ENCODE data around the gene ECSCR. TPM values are rescaled to one million over a fixed set of nuclear protein-coding genes. Genes with fewer than 3 reads are reported as not detected.

Gene ECSCR
- total RNA-seq, 1 experiment from 2014 or later = not detected

DNA sequence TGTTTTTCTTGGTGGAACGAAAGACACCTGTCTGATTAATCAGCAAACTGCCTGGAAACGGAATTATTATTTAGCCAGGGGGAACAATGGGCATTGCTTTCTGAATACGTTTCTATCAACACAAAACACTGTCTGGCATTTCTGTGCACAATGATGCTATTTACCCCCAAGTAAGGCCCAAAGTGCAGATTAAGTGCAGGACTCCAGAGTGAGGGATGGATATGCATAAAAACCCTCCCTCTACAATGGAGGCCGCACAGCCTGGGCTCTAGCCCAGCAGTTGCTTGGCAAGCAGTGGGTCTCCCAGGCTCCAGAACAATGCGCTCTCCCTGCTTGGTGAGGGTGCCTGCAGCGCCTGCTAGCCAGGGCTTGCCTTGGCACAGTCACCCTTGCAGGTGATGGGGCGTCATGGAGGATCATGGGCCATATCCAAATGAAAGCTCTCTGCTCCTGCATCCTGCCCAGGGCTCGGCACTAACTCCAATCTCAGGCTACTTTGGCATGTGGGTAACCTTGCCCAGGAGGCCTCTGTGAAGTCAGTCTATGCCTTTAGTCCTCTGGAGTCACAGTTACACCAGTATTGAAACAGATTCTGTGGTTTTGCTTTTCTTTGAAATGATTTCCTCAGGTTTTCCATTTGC is 47.2 kb downstream of the ECSCR start:
- Histone ChIP-seq H3K36me3 (ENCODE audit: control insufficient read depth, insufficient read depth, low read length) (no peaks in the 10 kb centered on the region), H3K9me3 (no peaks in the 10 kb centered on the region), H3K4me1 (no peaks in the 10 kb centered on the region), H3K27me3 (replicated peaks; ENCODE audit: control insufficient read depth, insufficient read depth, low read length) (no peaks in the 10 kb centered on the region), H3K4me3 (ENCODE audit: low read depth, low read length) (no peak overlapping the region)
- no peaks in the 10 kb centered on the region for H3K36me3 Mint-ChIP-seq (ENCODE audit: insufficient read depth, unreplicated experiment)
- intact Hi-C loops (cut with micrococcal nuclease; ENCODE audit: unreplicated experiment) = no loop called here
- no peak for DNase-seq
- CTCF ChIA-PET = no interaction called here
- no peaks in the 10 kb centered on the region for H3K9me3 Mint-ChIP-seq (ENCODE audit: unreplicated experiment)
- no peaks in the 10 kb centered on the region for H3K4me1 Mint-ChIP-seq (ENCODE audit: low read depth, unreplicated experiment)
- H3K4me3 Mint-ChIP-seq (ENCODE audit: unreplicated experiment) = no peak overlapping the region
- no TSS peak for BruUV-seq (replicated peaks)
- no peak overlapping the region for H3K27ac Mint-ChIP-seq (ENCODE audit: unreplicated experiment)
- POLR2A ChIA-PET = no interaction called here
- H3K27me3 Mint-ChIP-seq (ENCODE audit: insufficient read depth, unreplicated experiment) = no peaks in the 10 kb centered on the region
- TF ChIP-seq, protein P1, sequence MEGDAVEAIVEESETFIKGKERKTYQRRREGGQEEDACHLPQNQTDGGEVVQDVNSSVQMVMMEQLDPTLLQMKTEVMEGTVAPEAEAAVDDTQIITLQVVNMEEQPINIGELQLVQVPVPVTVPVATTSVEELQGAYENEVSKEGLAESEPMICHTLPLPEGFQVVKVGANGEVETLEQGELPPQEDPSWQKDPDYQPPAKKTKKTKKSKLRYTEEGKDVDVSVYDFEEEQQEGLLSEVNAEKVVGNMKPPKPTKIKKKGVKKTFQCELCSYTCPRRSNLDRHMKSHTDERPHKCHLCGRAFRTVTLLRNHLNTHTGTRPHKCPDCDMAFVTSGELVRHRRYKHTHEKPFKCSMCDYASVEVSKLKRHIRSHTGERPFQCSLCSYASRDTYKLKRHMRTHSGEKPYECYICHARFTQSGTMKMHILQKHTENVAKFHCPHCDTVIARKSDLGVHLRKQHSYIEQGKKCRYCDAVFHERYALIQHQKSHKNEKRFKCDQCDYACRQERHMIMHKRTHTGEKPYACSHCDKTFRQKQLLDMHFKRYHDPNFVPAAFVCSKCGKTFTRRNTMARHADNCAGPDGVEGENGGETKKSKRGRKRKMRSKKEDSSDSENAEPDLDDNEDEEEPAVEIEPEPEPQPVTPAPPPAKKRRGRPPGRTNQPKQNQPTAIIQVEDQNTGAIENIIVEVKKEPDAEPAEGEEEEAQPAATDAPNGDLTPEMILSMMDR (IDR thresholded peaks at IDR 0.05; ENCODE audit: insufficient read depth in 1 of 2, low read depth in 1 of 2, low read length in 1 of 2, severe bottlenecking in 1 of 2, unreplicated experiment in 1 of 2) = no peak

DNA sequence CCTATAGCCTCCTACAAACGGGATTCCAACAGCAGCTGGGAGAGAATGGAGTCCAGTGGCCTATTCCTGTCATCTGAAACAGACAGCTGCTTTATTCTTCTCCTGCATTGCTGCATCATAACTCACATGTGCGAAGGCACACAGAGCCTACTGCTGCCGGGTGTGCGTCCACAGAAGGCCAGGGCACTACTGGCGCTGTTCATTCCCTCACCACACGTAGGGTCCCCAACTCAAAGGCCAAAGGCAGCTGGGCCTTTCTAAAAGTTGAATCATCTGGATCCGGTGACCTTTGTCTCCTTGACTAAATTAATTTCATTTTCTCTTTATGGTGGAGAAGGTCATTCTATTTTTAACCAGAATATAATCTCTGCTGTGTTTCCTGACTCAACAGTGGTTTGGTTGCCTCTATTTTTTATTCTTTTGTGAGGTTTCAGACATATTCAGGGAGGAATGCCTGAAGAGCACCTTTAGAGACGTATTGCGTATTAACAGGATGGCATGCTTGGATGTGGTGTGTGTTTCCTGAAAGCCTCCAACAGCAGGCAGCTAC is 47.9 kb downstream of the ECSCR start:
- no peaks in the 10 kb centered on the region for H3K4me1 ChIP-seq
- no peak overlapping the region for H3K4me3 ChIP-seq (ENCODE audit: low read depth, low read length)
- H3K27me3 ChIP-seq (replicated peaks; ENCODE audit: control insufficient read depth, insufficient read depth, low read length) = no peaks in the 10 kb centered on the region
- CTCF ChIA-PET = no interaction called here
- intact Hi-C loops (cut with micrococcal nuclease; ENCODE audit: unreplicated experiment) = no loop called here
- no peaks in the 10 kb centered on the region for H3K9me3 ChIP-seq
- no peaks in the 10 kb centered on the region for H3K27me3 Mint-ChIP-seq (ENCODE audit: insufficient read depth, unreplicated experiment)
- H3K27ac Mint-ChIP-seq (ENCODE audit: unreplicated experiment) = no peak overlapping the region
- no peaks in the 10 kb centered on the region for H3K36me3 ChIP-seq (ENCODE audit: control insufficient read depth, insufficient read depth, low read length)
- POLR2A ChIA-PET = interaction anchor here (0.6 kb wide), 1 partner anchor 130 kb away, joined by 3 read pairs; no protein-coding TSS in a partner anchor
- no peaks in the 10 kb centered on the region for H3K9me3 Mint-ChIP-seq (ENCODE audit: unreplicated experiment)
- H3K4me3 Mint-ChIP-seq (ENCODE audit: unreplicated experiment) = no peak overlapping the region
- no TSS peak for BruUV-seq (replicated peaks)
- H3K36me3 Mint-ChIP-seq (ENCODE audit: insufficient read depth, unreplicated experiment) = no peaks in the 10 kb centered on the region
- TF ChIP-seq, protein P1 (IDR thresholded peaks at IDR 0.05; ENCODE audit: insufficient read depth in 1 of 2, low read depth in 1 of 2, low read length in 1 of 2, severe bottlenecking in 1 of 2, unreplicated experiment in 1 of 2) = no peak
- no peaks in the 10 kb centered on the region for H3K4me1 Mint-ChIP-seq (ENCODE audit: low read depth, unreplicated experiment)
- no peak for DNase-seq

DNA sequence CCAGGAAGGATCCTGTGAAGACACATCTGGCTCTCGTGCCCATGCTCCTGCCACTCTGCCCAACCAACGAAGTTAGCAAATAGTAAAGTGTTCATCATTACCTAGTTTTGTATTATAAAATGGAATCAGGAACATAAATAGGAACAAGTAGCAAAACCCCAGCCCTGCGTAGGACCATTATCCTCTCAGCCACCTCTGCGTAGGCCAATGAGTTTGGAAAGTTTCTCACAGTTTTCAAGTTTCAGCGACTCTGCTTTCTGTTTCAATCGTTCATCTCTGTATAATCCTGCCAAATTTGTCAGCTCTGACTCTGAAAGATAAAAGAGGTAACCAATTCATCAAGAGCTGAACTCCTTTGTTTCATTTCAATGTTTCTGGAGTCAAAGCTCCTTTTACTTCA is 48.6 kb downstream of the ECSCR start:
- DNase-seq = no peak
- TF ChIP-seq, protein P1 (IDR thresholded peaks at IDR 0.05; ENCODE audit: insufficient read depth in 1 of 2, low read depth in 1 of 2, low read length in 1 of 2, severe bottlenecking in 1 of 2, unreplicated experiment in 1 of 2) = no peak
- no peaks in the 10 kb centered on the region for H3K27me3 Mint-ChIP-seq (ENCODE audit: insufficient read depth, unreplicated experiment)
- ChIA-PET CTCF (interaction anchor here (0.7 kb wide), 1 partner anchor 66 kb away, joined by 4 read pairs; no protein-coding TSS in a partner anchor), POLR2A (interaction anchor here (0.6 kb wide), 1 partner anchor 131 kb away, joined by 3 read pairs; no protein-coding TSS in a partner anchor)
- BruUV-seq (replicated peaks) = no TSS peak
- H3K4me3 Mint-ChIP-seq (ENCODE audit: unreplicated experiment) = no peak overlapping the region
- Histone ChIP-seq H3K4me3 (ENCODE audit: low read depth, low read length) (no peak overlapping the region), H3K27me3 (replicated peaks; ENCODE audit: control insufficient read depth, insufficient read depth, low read length) (no peaks in the 10 kb centered on the region), H3K36me3 (ENCODE audit: control insufficient read depth, insufficient read depth, low read length) (no peaks in the 10 kb centered on the region), H3K9me3 (no peaks in the 10 kb centered on the region), H3K4me1 (no peaks in the 10 kb centered on the region)
- H3K4me1 Mint-ChIP-seq (ENCODE audit: low read depth, unreplicated experiment) = no peaks in the 10 kb centered on the region
- H3K9me3 Mint-ChIP-seq (ENCODE audit: unreplicated experiment) = no peaks in the 10 kb centered on the region
- intact Hi-C loops (cut with micrococcal nuclease; ENCODE audit: unreplicated experiment) = no loop called here
- H3K36me3 Mint-ChIP-seq (ENCODE audit: insufficient read depth, unreplicated experiment) = no peaks in the 10 kb centered on the region
- no peak overlapping the region for H3K27ac Mint-ChIP-seq (ENCODE audit: unreplicated experiment)
